GM23338 (cell line): ENCODE data around the gene PRSS8. TPM values are rescaled to one million over a fixed set of nuclear protein-coding genes. Genes with fewer than 3 reads are reported as not detected.
A peak's percentile ranks its signal among the peaks of the same experiment; 100 is the strongest.

Experiments used
- ATAC-seq: fragments of 200-7000 bp; cut with Tn5 transposase; 3 replicates; pipeline ENCODE4 v1.9.1; 2020
- DNase-seq: peaks from one replicate; pipeline ENCODE4 v3.0.0-alpha.2; 2015; ENCODE audit warnings: low spot score
- H2AFZ ChIP-seq: fragments of 200-600 bp; sonication (generic); 2 replicates; pipeline ENCODE4 v1.8.0; 2016; ENCODE audit warnings: antibody characterized with exemption, mild to moderate bottlenecking, moderate library complexity
- H3F3A ChIP-seq: fragments of 200-600 bp; sonication (generic); replicated peaks from 2 replicates; pipeline ENCODE4 v1.8.0; 2017; ENCODE audit warnings: antibody characterized with exemption, mixed run types, low read depth
- H3K27ac ChIP-seq: fragments of 200-600 bp; sonication (generic); 2 replicates; pipeline ENCODE4 v1.6.1; 2016; ENCODE audit warnings: low read depth
- H3K27me3 ChIP-seq: fragments of 200-600 bp; sonication (generic); 2 replicates; pipeline ENCODE4 v1.8.0; 2016; ENCODE audit warnings: mild to moderate bottlenecking, mixed run types, moderate library complexity; ENCODE audit not compliant: insufficient read depth
- H3K36me3 ChIP-seq: fragments of 200-600 bp; sonication (generic); 2 replicates; pipeline ENCODE4 v1.8.0; 2016; ENCODE audit warnings: mild to moderate bottlenecking; ENCODE audit not compliant: insufficient read depth
- H3K4me1 ChIP-seq: fragments of 200-600 bp; sonication (generic); 2 replicates; pipeline ENCODE4 v1.8.0; 2016; ENCODE audit warnings: mild to moderate bottlenecking, moderate library complexity; ENCODE audit not compliant: insufficient read depth
- H3K4me2 ChIP-seq: fragments of 200-600 bp; sonication (generic); 2 replicates; pipeline ENCODE4 v1.7.1; 2017; ENCODE audit warnings: mixed run types
- H3K4me3 ChIP-seq: fragments of 200-600 bp; sonication (generic); 2 replicates; pipeline ENCODE4 v1.6.1; 2016; ENCODE audit warnings: mixed run types
- H3K79me2 ChIP-seq: fragments of 200-600 bp; sonication (generic); replicated peaks from 2 replicates; pipeline ENCODE4 v1.8.0; 2017; ENCODE audit warnings: mild to moderate bottlenecking; ENCODE audit not compliant: insufficient read depth
- H3K9me2 ChIP-seq: fragments of 200-600 bp; sonication (generic); 2 replicates; pipeline ENCODE4 v1.8.0; 2017; ENCODE audit not compliant: insufficient read depth
- H4K20me1 ChIP-seq: fragments of 200-600 bp; sonication (generic); replicated peaks from 2 replicates; pipeline ENCODE4 v1.8.0; 2017; ENCODE audit warnings: mild to moderate bottlenecking; ENCODE audit not compliant: insufficient read depth
- H3K27ac Mint-ChIP-seq: 2 replicates; pipeline ENCODE4 v1.8.0; 2020; ENCODE audit warnings: inconsistent platforms, mild to moderate bottlenecking, moderate library complexity, mixed read lengths
- H3K27me3 Mint-ChIP-seq: 3 replicates; pipeline ENCODE4 v1.8.0; 2022; ENCODE audit warnings: low read depth, mild to moderate bottlenecking, moderate library complexity, mixed read lengths, inconsistent platforms; ENCODE audit not compliant: insufficient read depth, poor library complexity
- H3K36me3 Mint-ChIP-seq: 3 replicates; pipeline ENCODE4 v1.8.0; 2021; ENCODE audit warnings: low read depth, mild to moderate bottlenecking, inconsistent platforms, moderate library complexity, mixed read lengths
- H3K4me1 Mint-ChIP-seq: 3 replicates; pipeline ENCODE4 v1.8.0; 2020; ENCODE audit warnings: mild to moderate bottlenecking, inconsistent platforms, mixed read lengths
- H3K4me3 Mint-ChIP-seq: 3 replicates; pipeline ENCODE4 v1.8.0; 2021; ENCODE audit warnings: moderate library complexity, mild to moderate bottlenecking, inconsistent platforms, mixed read lengths
- H3K9me3 Mint-ChIP-seq: 3 replicates; pipeline ENCODE4 v1.8.0; 2020; ENCODE audit warnings: moderate library complexity, mild to moderate bottlenecking, inconsistent platforms, mixed read lengths
- CREB1 ChIP-seq: fragments of 250-450 bp; sonication (Bioruptor Pico); IDR thresholded peaks from 2 replicates; pipeline ENCODE4 v1.5.0; 2020; ENCODE audit warnings: low read depth, mild to moderate bottlenecking, moderate library complexity
- CTCF ChIP-seq, 2 experiments: fragments of 200-600 bp in 1 of 2; sonication (generic) in 1 of 2; conservative IDR thresholded peaks; 2 replicates each; pipeline versions ENCODE4 v1.5.1 to v1.6.1; 2016 to 2017; ENCODE audit warnings: antibody characterized with exemption in 2 of 2, low read depth in 2 of 2, mild to moderate bottlenecking in 2 of 2, moderate library complexity in 1 of 2
- EZH2 ChIP-seq: fragments of 200-600 bp; sonication (generic); IDR thresholded peaks from one replicate; pipeline ENCODE4 v1.8.0; 2017; ENCODE audit warnings: antibody characterized with exemption, mild to moderate bottlenecking, low read depth; ENCODE audit not compliant: unreplicated experiment
- JUNB ChIP-seq: IDR thresholded peaks from one replicate; pipeline ENCODE4 v1.6.1; 2016; ENCODE audit warnings: antibody characterized with exemption; ENCODE audit not compliant: unreplicated experiment
- POLR2AphosphoS5 ChIP-seq: IDR thresholded peaks from 2 replicates; pipeline ENCODE4 v1.6.1; 2016; ENCODE audit warnings: antibody characterized with exemption, low read depth
- ZNF331 ChIP-seq: fragments of 250-450 bp; sonication (Bioruptor Pico); IDR thresholded peaks from 2 replicates; pipeline ENCODE4 v1.5.0; 2020; ENCODE audit warnings: low read depth, mild to moderate bottlenecking, moderate library complexity
- polyA plus RNA-seq: library from polyadenylated mRNA; unstranded; fragments of >200 nt; fragmentation: Nextera tagmentation; extraction: Ambion mirVana; gene quantifications from 2 replicates; pipeline ENCODE4 v1.2.1, GENCODE V29; 2016
- total RNA-seq: library from RNA; depleted of rRNA; stranded (reverse); fragments of >200 nt; shearing (Covaris generic); gene quantifications from 2 replicates; pipeline ENCODE4 v1.2.3, GENCODE V29; 2014
- TF ChIP-seq, protein P1 (sequence below): fragments of 250-450 bp; sonication (Bioruptor Pico); IDR thresholded peaks from 2 replicates; pipeline ENCODE4 v1.5.0; 2020; ENCODE audit warnings: mild to moderate bottlenecking, moderate library complexity

The PRSS8 gene
- total and polyA plus RNA-seq, 2 experiments from 2014 or later: 65.3 to 75.9 TPM

GRCh38 chr16:31149894-31150890 is 14.7 kb upstream of the PRSS8 start, which contains the start of gene PRSS36:
PRSS36 (minus strand) TSS chr16:31150066; CDS start chr16:31150035, 31 bp downstream.
- H3K4me1 ChIP-seq: peaks cover 14% of the 10 kb centered on the region
- H3K9me2 ChIP-seq: no peaks in the 10 kb centered on the region
- Mint-ChIP-seq H3K4me1 (peaks cover 20% of the 10 kb centered on the region), H3K27ac (no peak within 1 kb of the TSS), H3K27me3 (peaks cover 19% of the 10 kb centered on the region), H3K4me3 (no peak within 1 kb of the TSS), H3K9me3 (no peaks in the 10 kb centered on the region; the same call in 2 of the 3 replicates), H3K36me3 (no peaks in the 10 kb centered on the region; the same call in 2 of the 3 replicates)
- peak within 1 kb of the TSS; percentile 86 for H3K4me2 ChIP-seq
- TF ChIP-seq, protein P1, sequence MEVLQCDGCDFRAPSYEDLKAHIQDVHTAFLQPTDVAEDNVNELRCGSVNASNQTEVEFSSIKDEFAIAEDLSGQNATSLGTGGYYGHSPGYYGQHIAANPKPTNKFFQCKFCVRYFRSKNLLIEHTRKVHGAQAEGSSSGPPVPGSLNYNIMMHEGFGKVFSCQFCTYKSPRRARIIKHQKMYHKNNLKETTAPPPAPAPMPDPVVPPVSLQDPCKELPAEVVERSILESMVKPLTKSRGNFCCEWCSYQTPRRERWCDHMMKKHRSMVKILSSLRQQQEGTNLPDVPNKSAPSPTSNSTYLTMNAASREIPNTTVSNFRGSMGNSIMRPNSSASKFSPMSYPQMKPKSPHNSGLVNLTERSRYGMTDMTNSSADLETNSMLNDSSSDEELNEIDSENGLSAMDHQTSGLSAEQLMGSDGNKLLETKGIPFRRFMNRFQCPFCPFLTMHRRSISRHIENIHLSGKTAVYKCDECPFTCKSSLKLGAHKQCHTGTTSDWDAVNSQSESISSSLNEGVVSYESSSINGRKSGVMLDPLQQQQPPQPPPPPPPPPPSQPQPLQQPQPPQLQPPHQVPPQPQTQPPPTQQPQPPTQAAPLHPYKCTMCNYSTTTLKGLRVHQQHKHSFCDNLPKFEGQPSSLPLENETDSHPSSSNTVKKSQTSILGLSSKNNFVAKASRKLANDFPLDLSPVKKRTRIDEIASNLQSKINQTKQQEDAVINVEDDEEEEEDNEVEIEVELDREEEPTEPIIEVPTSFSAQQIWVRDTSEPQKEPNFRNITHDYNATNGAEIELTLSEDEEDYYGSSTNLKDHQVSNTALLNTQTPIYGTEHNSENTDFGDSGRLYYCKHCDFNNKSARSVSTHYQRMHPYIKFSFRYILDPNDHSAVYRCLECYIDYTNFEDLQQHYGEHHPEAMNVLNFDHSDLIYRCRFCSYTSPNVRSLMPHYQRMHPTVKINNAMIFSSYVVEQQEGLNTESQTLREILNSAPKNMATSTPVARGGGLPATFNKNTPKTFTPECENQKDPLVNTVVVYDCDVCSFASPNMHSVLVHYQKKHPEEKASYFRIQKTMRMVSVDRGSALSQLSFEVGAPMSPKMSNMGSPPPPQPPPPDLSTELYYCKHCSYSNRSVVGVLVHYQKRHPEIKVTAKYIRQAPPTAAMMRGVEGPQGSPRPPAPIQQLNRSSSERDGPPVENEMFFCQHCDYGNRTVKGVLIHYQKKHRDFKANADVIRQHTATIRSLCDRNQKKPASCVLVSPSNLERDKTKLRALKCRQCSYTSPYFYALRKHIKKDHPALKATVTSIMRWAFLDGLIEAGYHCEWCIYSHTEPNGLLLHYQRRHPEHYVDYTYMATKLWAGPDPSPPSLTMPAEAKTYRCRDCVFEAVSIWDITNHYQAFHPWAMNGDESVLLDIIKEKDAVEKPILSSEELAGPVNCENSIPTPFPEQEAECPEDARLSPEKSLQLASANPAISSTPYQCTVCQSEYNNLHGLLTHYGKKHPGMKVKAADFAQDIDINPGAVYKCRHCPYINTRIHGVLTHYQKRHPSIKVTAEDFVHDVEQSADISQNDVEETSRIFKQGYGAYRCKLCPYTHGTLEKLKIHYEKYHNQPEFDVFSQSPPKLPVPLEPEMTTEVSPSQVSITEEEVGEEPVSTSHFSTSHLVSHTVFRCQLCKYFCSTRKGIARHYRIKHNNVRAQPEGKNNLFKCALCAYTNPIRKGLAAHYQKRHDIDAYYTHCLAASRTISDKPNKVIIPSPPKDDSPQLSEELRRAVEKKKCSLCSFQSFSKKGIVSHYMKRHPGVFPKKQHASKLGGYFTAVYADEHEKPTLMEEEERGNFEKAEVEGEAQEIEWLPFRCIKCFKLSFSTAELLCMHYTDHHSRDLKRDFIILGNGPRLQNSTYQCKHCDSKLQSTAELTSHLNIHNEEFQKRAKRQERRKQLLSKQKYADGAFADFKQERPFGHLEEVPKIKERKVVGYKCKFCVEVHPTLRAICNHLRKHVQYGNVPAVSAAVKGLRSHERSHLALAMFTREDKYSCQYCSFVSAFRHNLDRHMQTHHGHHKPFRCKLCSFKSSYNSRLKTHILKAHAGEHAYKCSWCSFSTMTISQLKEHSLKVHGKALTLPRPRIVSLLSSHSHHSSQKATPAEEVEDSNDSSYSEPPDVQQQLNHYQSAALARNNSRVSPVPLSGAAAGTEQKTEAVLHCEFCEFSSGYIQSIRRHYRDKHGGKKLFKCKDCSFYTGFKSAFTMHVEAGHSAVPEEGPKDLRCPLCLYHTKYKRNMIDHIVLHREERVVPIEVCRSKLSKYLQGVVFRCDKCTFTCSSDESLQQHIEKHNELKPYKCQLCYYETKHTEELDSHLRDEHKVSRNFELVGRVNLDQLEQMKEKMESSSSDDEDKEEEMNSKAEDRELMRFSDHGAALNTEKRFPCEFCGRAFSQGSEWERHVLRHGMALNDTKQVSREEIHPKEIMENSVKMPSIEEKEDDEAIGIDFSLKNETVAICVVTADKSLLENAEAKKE (CRISPR knock-in tag): no peak
- TF ChIP-seq EZH2 (no peak), CREB1 (CRISPR knock-in tag) (no peak), JUNB (no peak), ZNF331 (CRISPR knock-in tag) (no peak), CTCF (conservative IDR thresholded peaks at IDR 0.05; ENCODE audit: low read depth in 2 of 2) (no peak), POLR2AphosphoS5 (no peak)
- no peaks in the 10 kb centered on the region for H3K79me2 ChIP-seq
- peaks cover 28% of the 10 kb centered on the region for H3K27me3 ChIP-seq
- DNase-seq: peak; percentile 24
- H3K27ac ChIP-seq: no peak within 1 kb of the TSS
- H3F3A ChIP-seq: no peaks in the 10 kb centered on the region
- peak; percentile 14 for ATAC-seq
- H2AFZ ChIP-seq: 0 out of 2 replicates have a peak within 1 kb of the TSS, but pooled peaks have one; percentile 10
- peak within 1 kb of the TSS; percentile 70; the same call in 1 of the 2 replicates for H3K4me3 ChIP-seq
- no peaks in the 10 kb centered on the region for H4K20me1 ChIP-seq
- no peaks in the 10 kb centered on the region; the same call in 1 of the 2 replicates for H3K36me3 ChIP-seq
